Right lung (tissue), 10 donors: ENCODE data around the gene ACOT7. TPM values are rescaled to one million over a fixed set of nuclear protein-coding genes. Genes with fewer than 3 reads are reported as not detected.
"Not testable (repeated sequence)": the region's sequence is repeated elsewhere in the genome, so short reads cannot be mapped to it uniquely, and the experiment has no call there.

ENCODE experiments used
- DNase-seq, 2 donors: peaks; one replicate each; pipeline ENCODE4 v3.0.0-alpha.2; 2013
- long read RNA-seq, 8 donors: transcript quantifications; one replicate each; lab custom pipeline, GENCODE V29; 2026
- polyA plus RNA-seq, 5 donors: library from polyadenylated mRNA; unstranded; fragments of 120-200 nt; gene quantifications; one replicate each; pipeline versions ENCODE4 v1.2.1 to v1.2.3, GENCODE V29; 2013; ENCODE audit warnings: inconsistent platforms in 1 of 5, low replicate concordance in 1 of 5; ENCODE audit not compliant: insufficient read length in 5 of 5, insufficient read depth in 1 of 5

Gene ACOT7
- 10 to 100 TPM; 11.7 to 17.0 (median 14.4) TPM for polyA plus RNA-seq
- long read RNA-seq, donor 1, transcript ACOT7-210 (9 exons, 1,403 nt), result major isoform, 8 of 9 reads
- long read RNA-seq, donor 1, partial matches to known transcripts, result 0 of 9 reads
- long read RNA-seq, donor 1, other reads (novel, unspliced or antisense), result 0 of 9 reads
- long read RNA-seq, donor 2, transcript ACOT7-210 (9 exons, 1,403 nt), result major isoform, 5 of 5 reads
- long read RNA-seq, donor 2, partial matches to known transcripts, result 0 of 5 reads
- long read RNA-seq, donor 2, other reads (novel, unspliced or antisense), result 0 of 5 reads
- long read RNA-seq, donor 3, partial matches to known transcripts, result 0 of 5 reads
- long read RNA-seq, donor 3, other reads (novel, unspliced or antisense), result 0 of 5 reads
- long read RNA-seq, donor 4, transcript ACOT7-210 (9 exons, 1,403 nt), result major isoform, 9 of 9 reads
- long read RNA-seq, donor 4, partial matches to known transcripts, result 0 of 9 reads
- long read RNA-seq, donor 4, other reads (novel, unspliced or antisense), result 0 of 9 reads
- long read RNA-seq, donor 5, transcript ACOT7-210 (9 exons, 1,403 nt), result major isoform, 10 of 11 reads
- long read RNA-seq, donor 5, partial matches to known transcripts, result 0 of 11 reads
- long read RNA-seq, donor 5, other reads (novel, unspliced or antisense), result 0 of 11 reads
- long read RNA-seq, donor 6, partial matches to known transcripts, result 0 of 3 reads
- long read RNA-seq, donor 6, other reads (novel, unspliced or antisense), result 0 of 3 reads
- long read RNA-seq, donor 7, partial matches to known transcripts, result 0 of 3 reads
- long read RNA-seq, donor 7, other reads (novel, unspliced or antisense), result 0 of 3 reads
- long read RNA-seq, donor 8, partial matches to known transcripts, result 0 of 2 reads
- long read RNA-seq, donor 8, other reads (novel, unspliced or antisense), result 0 of 2 reads

DNA sequence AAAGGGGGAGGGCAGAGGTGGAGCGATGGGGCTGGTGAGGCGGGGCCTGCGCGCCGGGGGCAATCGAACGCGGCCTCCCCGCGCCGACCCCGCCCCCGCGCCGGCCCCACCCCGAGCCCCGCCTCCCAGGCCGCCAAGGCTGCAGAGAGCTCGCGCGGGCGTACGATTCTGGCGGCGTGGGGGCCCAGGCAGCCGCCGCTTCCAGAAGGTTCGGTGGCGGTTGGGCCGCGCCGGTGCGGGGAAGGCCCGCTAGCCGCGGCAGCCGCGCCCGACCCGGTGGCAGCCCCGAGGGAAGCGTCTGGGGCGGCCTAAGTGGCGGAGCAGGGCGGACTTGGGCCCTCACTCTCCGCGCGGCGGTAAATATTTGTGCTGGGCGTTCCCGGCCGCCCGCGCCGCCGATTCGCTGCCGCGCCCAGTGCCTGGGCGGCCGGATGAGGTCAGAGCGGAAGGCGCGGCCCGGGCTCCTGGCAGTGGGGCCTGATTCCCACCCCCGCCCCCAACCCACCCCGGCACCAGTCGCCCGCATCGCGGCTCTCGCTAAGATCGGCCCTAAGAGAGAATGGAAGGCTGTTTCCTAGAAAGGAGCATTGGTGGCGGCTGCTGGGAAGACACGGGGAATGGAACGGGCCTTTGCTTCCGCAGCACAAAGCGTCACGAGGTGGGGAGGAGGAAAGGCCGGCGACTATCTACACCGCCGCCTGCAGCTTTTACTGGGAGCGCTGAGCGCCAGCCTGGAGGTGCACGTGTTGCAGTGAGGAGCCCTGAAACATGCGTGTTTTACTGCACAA, at the start of gene ACOT7:
ACOT7 (minus strand) TSS at position 368 of the 788 bp plus-strand sequence. CDS start 368 bp downstream, outside the sequence.
- DNase-seq, result peak; percentile 91 to 92

GRCh38 chr1:6441586-6441985, 48.0 kb upstream of the ACOT7 start:
- DNase-seq, result no peak

DNA sequence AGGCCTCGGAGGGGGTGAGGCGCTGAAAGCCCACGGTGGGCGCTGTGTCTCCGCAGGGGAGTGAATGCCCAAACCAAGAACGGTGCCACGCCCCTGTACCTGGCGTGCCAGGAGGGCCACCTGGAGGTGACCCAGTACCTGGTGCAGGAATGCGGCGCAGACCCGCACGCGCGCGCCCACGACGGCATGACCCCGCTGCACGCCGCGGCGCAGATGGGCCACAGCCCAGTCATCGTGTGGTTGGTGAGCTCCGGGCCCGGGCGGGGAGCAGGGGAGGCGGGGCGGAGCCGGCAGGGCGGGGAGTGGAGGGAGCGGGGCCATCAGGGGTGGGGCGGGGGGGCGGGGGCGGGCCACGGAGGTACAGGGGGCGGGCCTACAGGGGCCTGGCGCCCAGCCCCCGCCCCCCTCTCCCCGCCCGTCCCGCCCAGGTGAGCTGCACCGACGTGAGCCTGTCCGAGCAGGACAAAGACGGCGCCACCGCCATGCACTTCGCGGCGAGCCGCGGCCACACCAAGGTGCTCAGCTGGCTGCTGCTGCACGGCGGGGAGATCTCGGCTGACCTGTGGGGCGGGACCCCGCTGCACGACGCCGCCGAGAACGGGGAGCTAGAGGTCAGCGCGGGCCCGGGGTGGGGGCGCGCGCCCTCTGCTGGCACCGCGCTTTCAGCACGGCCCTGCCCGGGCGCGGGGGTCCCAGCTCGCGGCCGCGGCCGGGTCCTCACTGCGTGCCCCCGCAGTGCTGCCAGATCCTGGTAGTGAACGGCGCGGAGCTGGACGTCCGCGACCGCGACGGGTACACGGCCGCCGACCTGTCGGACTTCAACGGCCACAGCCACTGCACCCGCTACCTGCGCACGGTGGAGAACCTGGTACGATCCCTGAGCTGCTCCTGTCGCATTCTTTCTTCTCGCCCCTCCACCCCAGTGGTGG, 46.9 kb upstream of the ACOT7 start:
- no peak for DNase-seq

DNA sequence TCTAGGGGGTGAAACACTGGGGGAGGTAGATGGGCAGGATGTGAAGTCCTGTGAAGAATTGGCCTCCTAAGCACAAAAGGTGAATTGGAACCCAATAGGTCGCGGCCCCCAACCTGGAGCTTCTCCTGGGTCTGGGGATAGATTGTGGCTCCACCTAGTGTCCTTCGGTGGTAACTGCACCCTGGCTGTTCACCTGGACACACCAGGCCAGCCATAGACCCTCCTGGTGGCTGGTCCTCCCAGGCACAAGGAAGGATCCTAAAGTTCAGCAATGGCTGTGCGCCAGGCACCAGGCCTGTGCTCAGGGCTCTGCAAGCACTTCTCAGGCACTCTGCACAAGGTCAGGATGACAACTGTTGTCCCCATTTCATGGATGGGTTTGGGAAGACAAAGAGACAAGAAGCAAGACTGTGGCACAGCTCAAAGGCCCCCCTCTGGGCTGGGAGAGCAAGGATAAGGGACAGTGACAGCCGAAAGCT, 44.5 kb upstream of the ACOT7 start:
- DNase-seq, result no peak

DNA sequence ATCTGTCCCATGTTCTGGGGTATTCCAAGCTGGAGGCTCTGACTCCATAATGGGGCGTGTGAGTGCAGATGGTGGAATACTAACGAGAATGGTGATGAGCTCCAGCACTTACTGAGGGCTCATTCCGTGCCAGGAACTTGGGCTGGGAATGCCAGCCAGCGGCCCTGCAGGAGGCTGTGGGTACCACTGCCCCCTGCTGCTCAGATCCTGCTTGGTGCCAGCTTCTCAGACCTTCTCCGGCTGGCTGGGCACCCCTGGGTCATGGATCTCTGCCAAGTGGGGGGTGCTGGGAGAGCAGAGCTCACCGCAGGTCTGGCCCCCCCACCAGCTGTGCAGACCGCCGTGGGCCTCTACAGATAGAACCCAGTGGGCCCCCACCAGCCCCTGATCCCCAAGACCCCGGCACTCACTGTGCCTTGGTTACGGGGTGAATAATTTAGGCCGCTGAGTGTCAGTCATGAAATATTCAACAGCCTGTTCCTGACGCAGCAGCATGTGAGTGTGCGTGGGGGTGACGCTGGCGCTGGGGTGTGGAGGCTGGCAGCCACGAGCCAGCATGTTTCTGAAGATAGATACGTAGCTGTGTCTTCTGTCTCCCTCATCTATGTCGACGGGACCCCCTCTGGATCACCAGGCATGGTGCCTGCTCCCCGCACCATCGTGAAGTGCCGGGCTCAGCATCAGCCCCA, 43.6 kb upstream of the ACOT7 start:
- DNase-seq, result not testable (repeated sequence)

DNA sequence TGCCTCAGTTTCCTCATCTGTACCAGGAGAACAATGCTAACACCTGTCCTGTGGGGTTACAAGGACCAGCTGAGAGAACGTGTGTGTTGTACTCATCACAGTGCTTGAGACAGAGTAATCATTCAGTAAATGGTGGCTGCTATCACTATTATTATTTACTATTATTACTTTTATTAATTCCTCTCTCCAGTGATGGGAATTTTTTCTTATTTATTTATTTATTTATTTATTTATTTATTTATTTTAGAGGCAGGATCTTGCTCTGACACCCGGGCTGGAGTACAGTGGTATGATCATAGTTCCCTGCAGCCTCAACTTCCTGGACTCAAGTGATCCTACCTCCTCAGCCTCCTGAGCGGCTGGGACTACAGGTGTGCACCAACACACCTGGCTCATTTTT, 42.7 kb upstream of the ACOT7 start:
- DNase-seq, result not testable (repeated sequence)

- DNase-seq, result no peak
These were observed 42.0 kb upstream of the ACOT7 start for GRCh38 chr1:6435547-6435946.

- DNase-seq, result no peak
These were observed 41.6 kb upstream of the ACOT7 start for GRCh38 chr1:6435129-6435528.

- DNase-seq, result no peak
These were observed 40.6 kb upstream of the ACOT7 start for GRCh38 chr1:6434186-6434585.

GRCh38 chr1:6431645-6432579, 38.3 kb upstream of the ACOT7 start:
- DNase-seq, result not testable (repeated sequence)

DNA sequence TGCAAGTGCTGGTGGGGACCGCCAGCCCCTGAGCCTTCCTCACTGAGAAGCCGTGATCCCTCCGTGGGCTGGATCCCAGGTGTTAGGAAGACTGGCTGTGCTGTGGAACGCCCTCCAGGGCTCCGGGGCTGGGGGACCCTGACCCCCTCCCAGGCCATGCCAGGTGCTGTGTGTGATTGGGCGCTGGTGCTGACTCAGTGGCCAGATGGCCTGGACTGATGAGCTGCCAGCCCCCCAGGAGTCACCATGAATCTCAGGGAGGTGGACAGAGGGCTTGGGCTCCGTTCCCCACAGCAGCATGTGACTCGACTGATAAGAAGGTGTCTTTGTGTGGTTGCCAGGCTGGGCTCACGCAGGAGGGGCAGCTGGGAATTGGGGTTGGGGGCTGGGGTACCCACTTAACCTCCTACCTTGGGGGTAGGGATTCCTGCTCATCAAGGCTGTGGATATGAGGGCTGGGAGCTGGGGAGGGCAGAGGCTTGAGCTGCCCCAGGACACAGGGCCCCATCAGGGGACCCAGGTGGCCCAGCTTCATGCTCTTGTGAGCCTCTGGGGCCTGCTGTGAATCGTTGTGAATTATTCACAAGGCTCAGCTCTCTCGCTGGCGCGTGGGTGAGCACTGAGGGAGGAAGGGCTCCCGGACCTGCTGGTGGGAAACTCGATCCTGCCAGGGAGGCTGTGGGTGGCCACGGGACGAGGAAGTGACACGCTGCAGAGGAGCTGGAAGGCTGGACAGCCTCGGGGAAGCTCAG, 36.3 kb upstream of the ACOT7 start:
- DNase-seq, result not testable (repeated sequence)

- DNase-seq, result not testable (repeated sequence)
These were observed 34.9 kb upstream of the ACOT7 start for GRCh38 chr1:6428453-6428852.

DNA sequence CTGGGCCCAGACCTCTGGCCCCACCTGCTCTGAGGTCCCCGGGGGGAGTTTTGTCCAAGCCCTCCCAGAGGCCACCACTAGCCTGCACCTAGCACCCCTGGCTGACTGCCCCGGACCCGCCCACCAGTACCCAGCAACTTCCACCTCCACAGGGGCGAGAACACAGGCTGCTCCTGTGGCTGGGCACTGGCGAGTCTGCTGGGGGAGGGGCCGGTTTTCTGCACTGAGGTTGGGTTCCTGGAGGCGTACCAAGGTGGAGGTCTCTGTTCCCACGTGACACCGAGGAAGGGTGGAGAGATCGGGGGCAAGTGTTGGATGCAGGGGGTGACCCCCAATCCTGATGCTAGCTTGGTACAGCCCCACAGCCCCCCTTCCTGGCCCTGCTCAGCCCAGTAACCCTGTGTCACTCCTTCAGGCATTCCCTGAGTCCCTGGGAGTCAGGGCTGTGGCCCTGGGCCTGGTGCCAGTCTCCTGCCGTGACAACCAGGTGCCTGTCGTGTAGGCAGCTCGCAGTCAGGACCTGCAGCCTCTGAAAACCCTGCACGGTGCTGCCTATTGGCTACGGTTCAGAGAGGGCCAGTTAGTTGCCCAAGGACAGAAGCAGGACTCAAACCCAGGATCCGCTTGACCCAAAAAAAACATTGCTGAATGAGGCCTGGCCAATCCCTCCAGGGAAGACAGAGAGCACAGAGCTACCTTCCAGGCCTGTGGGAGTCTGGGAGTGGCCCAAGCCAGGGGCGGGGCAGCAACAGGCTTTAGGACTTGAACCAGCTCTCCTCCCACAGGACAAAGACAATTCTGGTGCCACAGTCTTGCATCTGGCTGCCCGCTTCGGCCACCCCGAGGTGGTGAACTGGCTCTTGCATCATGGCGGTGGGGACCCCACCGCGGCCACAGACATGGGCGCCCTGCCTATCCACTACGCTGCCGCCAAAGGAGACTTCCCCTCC, 34.1 kb upstream of the ACOT7 start:
- no peak for DNase-seq

DNA sequence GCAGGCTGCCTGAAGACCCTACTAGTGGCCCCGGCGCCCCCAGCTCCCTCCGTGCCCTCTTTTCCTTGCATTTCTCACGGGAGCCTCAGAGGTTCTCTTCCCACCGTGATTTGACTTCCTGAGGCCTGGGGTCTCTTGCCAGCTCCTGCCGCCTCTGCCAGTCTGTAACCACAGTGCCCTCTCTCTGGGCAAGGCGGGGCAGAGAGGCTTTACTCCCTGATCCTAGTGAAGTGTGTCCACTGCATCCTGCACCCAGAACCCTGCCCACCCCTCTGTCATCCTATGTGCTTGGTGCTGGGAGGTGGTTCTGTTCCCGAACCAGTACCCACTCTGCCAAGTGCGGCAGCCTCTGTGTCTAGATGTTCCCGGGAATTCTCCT, 33.4 kb upstream of the ACOT7 start:
- no peak for DNase-seq

DNA sequence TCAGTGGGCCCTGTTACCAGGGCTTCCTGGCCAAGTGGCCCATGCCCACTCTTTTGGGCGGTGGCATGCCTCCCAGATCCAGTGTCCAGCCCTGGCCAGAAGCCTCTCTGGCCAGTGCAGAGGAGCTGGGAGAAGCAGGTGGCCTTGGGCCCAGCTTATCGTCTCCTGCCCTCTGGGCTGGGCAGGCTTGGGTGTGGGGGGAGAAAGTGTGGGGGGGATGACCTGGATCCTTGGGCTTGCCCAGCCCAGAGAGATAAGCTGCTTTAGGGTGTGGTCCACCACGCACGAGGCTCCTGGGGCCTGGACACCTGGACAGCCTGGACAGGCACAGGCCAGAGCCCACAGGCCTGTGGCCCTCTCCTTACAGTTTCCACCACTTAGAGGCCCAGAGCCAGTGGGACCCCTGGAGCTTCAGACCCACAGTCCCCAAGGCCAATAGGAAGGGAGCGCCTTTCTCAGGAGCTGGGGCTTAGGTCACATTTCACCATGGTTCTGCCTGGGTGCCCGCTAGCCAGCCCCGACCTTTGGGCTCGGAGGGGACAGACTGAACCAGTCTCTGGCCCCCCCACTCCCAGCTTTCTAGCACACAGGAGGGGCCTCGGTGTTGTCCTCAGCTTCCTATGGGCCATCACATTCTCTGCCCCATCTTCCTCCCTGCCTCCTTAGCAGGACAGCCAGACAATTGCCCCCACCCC, 32.9 kb upstream of the ACOT7 start:
- no peak for DNase-seq

- DNase-seq, result no peak
These were observed 32.1 kb upstream of the ACOT7 start for GRCh38 chr1:6425658-6426057.
